Fibroblast of the aortic adventitia (primary cell): Measurements from ENCODE around the gene FBLN7. TPM values are rescaled to one million over a fixed set of nuclear protein-coding genes. Genes with fewer than 3 reads are reported as not detected.

Source experiments
- DNase-seq: peaks from one replicate; pipeline ENCODE4 v3.0.0-alpha.2; 2010; ENCODE audit warnings: low read depth
- H3K4me3 ChIP-seq: 2 replicates; pipeline ENCODE4 v1.5.1; 2011; ENCODE audit warnings: low read depth, mild to moderate bottlenecking, control low read depth, low read length, moderate library complexity
- CTCF ChIP-seq: IDR thresholded peaks from 2 replicates; pipeline ENCODE4 v1.5.1; 2011; ENCODE audit warnings: mild to moderate bottlenecking, low read length, control low read depth, inconsistent platforms; ENCODE audit not compliant: insufficient read depth
- total RNA-seq: library from RNA; depleted of rRNA; stranded (reverse); fragments of >200 nt; gene quantifications from 2 replicates; pipeline ENCODE4 v1.2.3, GENCODE V29; 2012; ENCODE audit warnings: low replicate concordance

The FBLN7 gene
- total RNA-seq, 1 donor = 3.2 TPM

GRCh38 chr2:112156152-112156986, 18.2 kb downstream of the FBLN7 start:
- peak; percentile 29 for DNase-seq
- TF ChIP-seq CTCF = no peak
- no peak overlapping the region for H3K4me3 ChIP-seq

GRCh38 chr2:112157472-112157871, 19.3 kb downstream of the FBLN7 start:
- DNase-seq = no peak
- no peak overlapping the region for H3K4me3 ChIP-seq
- no peak for TF ChIP-seq CTCF

GRCh38 chr2:112159454-112159921, 21.3 kb downstream of the FBLN7 start:
- TF ChIP-seq CTCF = no peak
- no peak overlapping the region for H3K4me3 ChIP-seq
- no peak for DNase-seq

- no peak overlapping the region for H3K4me3 ChIP-seq
- DNase-seq = no peak
- TF ChIP-seq CTCF = no peak
Measured at GRCh38 chr2:112160283-112161250, 22.4 kb downstream of the FBLN7 start.

- DNase-seq = no peak
- no peak overlapping the region for H3K4me3 ChIP-seq
- TF ChIP-seq CTCF = no peak
Measured at GRCh38 chr2:112161431-112162145, 23.4 kb downstream of the FBLN7 start.

GRCh38 chr2:112162341-112162740, 24.2 kb downstream of the FBLN7 start:
- DNase-seq = no peak
- no peak for TF ChIP-seq CTCF
- no peak overlapping the region for H3K4me3 ChIP-seq
